ENCODE data around the gene SIPA1L3. TPM values are rescaled to one million over a fixed set of nuclear protein-coding genes. Genes with fewer than 3 reads are reported as not detected.
"Not testable (repeated sequence)": the region's sequence is repeated elsewhere in the genome, so short reads cannot be mapped to it uniquely, and the experiment has no call there.

Gene SIPA1L3
- total RNA-seq, 1 experiment from 2014 or later = 8.1 TPM

GRCh38 chr19:38047641-38048040, 140.6 kb downstream of the SIPA1L3 start:
- DNase-seq (ENCODE audit: low spot score) = no peak
- in situ Hi-C loops (cut with HindIII; ENCODE audit: low sequenced_read_pairs) = no loop called here

GRCh38 chr19:38049105-38049649, 142.2 kb downstream of the SIPA1L3 start:
- in situ Hi-C loops (cut with HindIII; ENCODE audit: low sequenced_read_pairs) = no loop called here
- DNase-seq (ENCODE audit: low spot score) = no peak

- no peak for DNase-seq (ENCODE audit: low spot score)
Measured at GRCh38 chr19:38055010-38055409, 148.0 kb downstream of the SIPA1L3 start.

GRCh38 chr19:38055655-38056521, 148.9 kb downstream of the SIPA1L3 start:
- DNase-seq (ENCODE audit: low spot score) = no peak
- in situ Hi-C loops (cut with HindIII; ENCODE audit: low sequenced_read_pairs) = no loop called here

More at GRCh38 chr19:38055010-38055409, 148.0 kb downstream of the SIPA1L3 start:
- in situ Hi-C loops (cut with HindIII; ENCODE audit: low sequenced_read_pairs) = no loop called here

GRCh38 chr19:38056646-38057045, 149.6 kb downstream of the SIPA1L3 start:
- in situ Hi-C loops (cut with HindIII; ENCODE audit: low sequenced_read_pairs) = no loop called here
- DNase-seq (ENCODE audit: low spot score) = no peak

GRCh38 chr19:38057959-38058690, 151.1 kb downstream of the SIPA1L3 start:
- in situ Hi-C loops (cut with HindIII; ENCODE audit: low sequenced_read_pairs) = no loop called here
- no peak for DNase-seq (ENCODE audit: low spot score)

GRCh38 chr19:38059897-38060296, 152.9 kb downstream of the SIPA1L3 start:
- in situ Hi-C loops (cut with HindIII; ENCODE audit: low sequenced_read_pairs) = no loop called here
- DNase-seq (ENCODE audit: low spot score) = no peak

GRCh38 chr19:38060331-38060730, 153.3 kb downstream of the SIPA1L3 start:
- in situ Hi-C loops (cut with HindIII; ENCODE audit: low sequenced_read_pairs) = no loop called here

GRCh38 chr19:38061294-38061693, 154.3 kb downstream of the SIPA1L3 start:
- DNase-seq (ENCODE audit: low spot score) = no peak
- in situ Hi-C loops (cut with HindIII; ENCODE audit: low sequenced_read_pairs) = no loop called here

More at GRCh38 chr19:38060331-38060730, 153.3 kb downstream of the SIPA1L3 start:
- no peak for DNase-seq (ENCODE audit: low spot score)

GRCh38 chr19:38062959-38063761, 156.2 kb downstream of the SIPA1L3 start:
- in situ Hi-C loops (cut with HindIII; ENCODE audit: low sequenced_read_pairs) = no loop called here
- DNase-seq (ENCODE audit: low spot score) = no peak

GRCh38 chr19:38063928-38064327, 156.9 kb downstream of the SIPA1L3 start:
- no peak for DNase-seq (ENCODE audit: low spot score)
- in situ Hi-C loops (cut with HindIII; ENCODE audit: low sequenced_read_pairs) = no loop called here

GRCh38 chr19:38064661-38065425, 157.8 kb downstream of the SIPA1L3 start:
- in situ Hi-C loops (cut with HindIII; ENCODE audit: low sequenced_read_pairs) = no loop called here
- no peak for DNase-seq (ENCODE audit: low spot score)

- DNase-seq (ENCODE audit: low spot score); in situ Hi-C loops (cut with HindIII; ENCODE audit: low sequenced_read_pairs): not testable (repeated sequence)
Measured at GRCh38 chr19:38065775-38066174, 158.8 kb downstream of the SIPA1L3 start.

- DNase-seq (ENCODE audit: low spot score) = no peak
- in situ Hi-C loops (cut with HindIII; ENCODE audit: low sequenced_read_pairs) = no loop called here
Measured at GRCh38 chr19:38068826-38069225, 161.8 kb downstream of the SIPA1L3 start.

- in situ Hi-C loops (cut with HindIII; ENCODE audit: low sequenced_read_pairs) = no loop called here
Measured at GRCh38 chr19:38070573-38070972, 163.6 kb downstream of the SIPA1L3 start.

GRCh38 chr19:38071054-38071453, 164.0 kb downstream of the SIPA1L3 start:
- in situ Hi-C loops (cut with HindIII; ENCODE audit: low sequenced_read_pairs); DNase-seq (ENCODE audit: low spot score): not testable (repeated sequence)

More at GRCh38 chr19:38070573-38070972, 163.6 kb downstream of the SIPA1L3 start:
- no peak for DNase-seq (ENCODE audit: low spot score)

GRCh38 chr19:38071647-38072046, 164.6 kb downstream of the SIPA1L3 start:
- in situ Hi-C loops (cut with HindIII; ENCODE audit: low sequenced_read_pairs) = no loop called here

More at GRCh38 chr19:38071647-38072046, 164.6 kb downstream of the SIPA1L3 start:
- DNase-seq (ENCODE audit: low spot score) = no peak
